ENCODE results near the gene NEURL1.

- TF ChIP-seq POLR2A (IDR thresholded peaks at IDR 0.05; ENCODE audit: low read depth, low read length) (no peak), POU2F2 (IDR thresholded peaks at IDR 0.05; ENCODE audit: low read depth, low read length) (no peak), POLR2AphosphoS5 (IDR thresholded peaks at IDR 0.05; ENCODE audit: low read depth, low read length) (no peak), TAF1 (IDR thresholded peaks at IDR 0.05; ENCODE audit: low read depth, low read length) (no peak), SPI1 (IDR thresholded peaks at IDR 0.05; ENCODE audit: low read depth, low read length) (no peak), PAX5 (IDR thresholded peaks at IDR 0.05; ENCODE audit: insufficient read depth, low read length, severe bottlenecking) (no peak)
These were observed 36.3 kb upstream of the NEURL1 start for GRCh38 chr10:103457176-103457712.

Measured in GM12891 (cell line).